ENCODE data around the gene PAF1.

The PAF1 gene

GRCh38 chr19:39416152-39417120 lies 25.5 kb upstream of the PAF1 start:
- no peak for DNase-seq

GRCh38 chr19:39415111-39416046 lies 24.5 kb upstream of the PAF1 start:
- no peak for DNase-seq

- DNase-seq, result no peak
These were observed 23.2 kb upstream of the PAF1 start for GRCh38 chr19:39413911-39414608.

- no peak for DNase-seq
These were observed 22.5 kb upstream of the PAF1 start for GRCh38 chr19:39413272-39413910.

- DNase-seq, result no peak
These were observed 22.0 kb upstream of the PAF1 start for GRCh38 chr19:39412867-39413271.

GRCh38 chr19:39412100-39412866 lies 21.4 kb upstream of the PAF1 start, which contains the start of gene PLEKHG2:
Gene PLEKHG2 (plus strand): TSS chr19:39412669. CDS start chr19:39414087, 1,418 bp downstream.
- peak; percentile 95 for DNase-seq

- peak; percentile 90 for DNase-seq
These were observed 20.9 kb upstream of the PAF1 start for GRCh38 chr19:39411832-39412099.

- DNase-seq, result no peak
These were observed 20.4 kb upstream of the PAF1 start for GRCh38 chr19:39411081-39411831.

GRCh38 chr19:39410831-39411080 lies 19.9 kb upstream of the PAF1 start:
- DNase-seq, result no peak

GRCh38 chr19:39410017-39410830 lies 19.3 kb upstream of the PAF1 start:
- peak; percentile 69 for DNase-seq

- DNase-seq, result peak; percentile 87
These were observed 18.5 kb upstream of the PAF1 start for GRCh38 chr19:39409208-39410016.

GRCh38 chr19:39408392-39409207 lies 17.7 kb upstream of the PAF1 start:
- DNase-seq, result peak; percentile 44

GRCh38 chr19:39407660-39408391 lies 16.9 kb upstream of the PAF1 start:
- peak; percentile 54 for DNase-seq

- no peak for DNase-seq
These were observed 16.4 kb upstream of the PAF1 start for GRCh38 chr19:39407410-39407659.

- peak; percentile 93 for DNase-seq
These were observed 15.9 kb upstream of the PAF1 start, which contains the start of gene ZFP36 for GRCh38 chr19:39406656-39407409. Gene ZFP36 (plus strand): TSS chr19:39406847. CDS start chr19:39406905, 58 bp downstream.

GRCh38 chr19:39405958-39406655 lies 15.2 kb upstream of the PAF1 start:
- DNase-seq, result peak; percentile 81

Measured in T-helper 9 cell (primary cell).